ENCODE data around the gene BBS5.

Gene BBS5

GRCh38 chr2:169546756-169547155 is 67.5 kb downstream of the BBS5 start:
- DNase-seq (ENCODE audit: low spot score): no peak

Measured in GM03348 (cell line).